ENCODE results near the gene SLC39A8. TPM values are rescaled to one million over a fixed set of nuclear protein-coding genes. Genes with fewer than 3 reads are reported as not detected.

Gene SLC39A8
- total and polyA plus RNA-seq, 9 of the 15 experiments (the other 6 are each of a cell fraction or from before 2014, with no cell fraction given) = 8.2 to 30.3 (median 25.0) TPM

DNA sequence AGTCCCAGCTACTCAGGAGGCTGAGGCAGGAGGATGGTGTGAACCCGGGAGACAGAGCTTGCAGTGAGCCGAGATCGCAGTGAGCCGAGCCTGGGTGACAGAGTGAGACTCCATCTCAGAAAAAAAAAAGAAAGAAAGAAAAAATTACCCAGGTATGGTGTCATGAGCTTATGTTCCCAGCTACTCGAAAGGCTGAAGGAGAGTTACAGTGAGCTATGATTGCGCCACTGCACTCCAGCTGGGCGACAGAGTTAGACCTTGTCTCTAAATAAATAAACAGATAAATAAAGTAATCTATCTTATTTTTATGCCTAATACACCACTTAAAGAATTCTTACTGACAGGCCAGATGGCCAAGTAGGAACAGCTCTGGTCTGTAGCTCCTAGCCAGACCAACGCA is 73.0 kb downstream of the SLC39A8 start:
- Histone ChIP-seq H3K4me2 (ENCODE audit: insufficient read depth, low read length) (no peak overlapping the region), H3K4me1 (replicated peaks in 1 of 2; ENCODE audit: control insufficient read depth in 2 of 2, insufficient read depth in 2 of 2, low read length in 2 of 2) (no peaks in the 10 kb centered on the region), H3K9ac (ENCODE audit: insufficient read depth in 1 of 2, low read depth in 2 of 2, low read length in 2 of 2) (no peak overlapping the region), H2AFZ (ENCODE audit: low read depth, low read length) (no peak overlapping the region), H4K20me1 (replicated peaks; ENCODE audit: control insufficient read depth, insufficient read depth, low read length) (no peaks in the 10 kb centered on the region), H3K27me3 (ENCODE audit: control insufficient read depth in 2 of 2, insufficient read depth in 2 of 2, low read length in 2 of 2) (no peaks in the 10 kb centered on the region), H3K9me1 (ENCODE audit: control insufficient read depth, insufficient read depth, low read length) (no peaks in the 10 kb centered on the region), H3K27ac (ENCODE audit: extremely low read depth, low read depth, low read length) (no peak overlapping the region), H3K79me2 (ENCODE audit: control insufficient read depth, insufficient read depth, low read length) (no peaks in the 10 kb centered on the region), H3K9me3 (replicated peaks; ENCODE audit: control insufficient read depth, insufficient read depth, low read depth, low read length) (no peaks in the 10 kb centered on the region), H3K36me3 (ENCODE audit: control insufficient read depth, insufficient read depth, low read length) (0 out of 3 replicates have a peak, but pooled peaks cover 3% of the 10 kb centered on the region), H3K4me3 (no peak overlapping the region)
- ChIA-PET POLR2A (interaction anchor here (0.6 to 0.7 kb wide), 2 partner anchors 21 to 201 kb away, joined by 3 to 4 read pairs; no protein-coding TSS in a partner anchor), CTCF (ENCODE audit: low intra/inter-chr PET ratio) (no interaction called here)
- no TSS peak for BruUV-seq (replicated peaks)
- FAIRE-seq = no peak
- no peak for DNase-seq (ENCODE audit: extremely low read depth in 1 of 4, low spot score in 3 of 4)
- in situ Hi-C loops (cut with MboI) = no loop called here
- no peak for ATAC-seq
- intact Hi-C loops (cut with micrococcal nuclease) = no loop called here
- 61% methylated on average over 8 of the region's 8 CpGs for WGBS (ENCODE audit: insufficient coverage, low coverage, missing lambda C conversion rate)
- no peak for TF ChIP-seq ELF1 (tag; IDR thresholded peaks at IDR 0.05)
- no peak for TF ChIP-seq BCL6 (CRISPR knock-in tag; IDR thresholded peaks at IDR 0.05)
- no peak for TF ChIP-seq ZFP91 (CRISPR knock-in tag; IDR thresholded peaks at IDR 0.05)
- TF ChIP-seq, protein P1, sequence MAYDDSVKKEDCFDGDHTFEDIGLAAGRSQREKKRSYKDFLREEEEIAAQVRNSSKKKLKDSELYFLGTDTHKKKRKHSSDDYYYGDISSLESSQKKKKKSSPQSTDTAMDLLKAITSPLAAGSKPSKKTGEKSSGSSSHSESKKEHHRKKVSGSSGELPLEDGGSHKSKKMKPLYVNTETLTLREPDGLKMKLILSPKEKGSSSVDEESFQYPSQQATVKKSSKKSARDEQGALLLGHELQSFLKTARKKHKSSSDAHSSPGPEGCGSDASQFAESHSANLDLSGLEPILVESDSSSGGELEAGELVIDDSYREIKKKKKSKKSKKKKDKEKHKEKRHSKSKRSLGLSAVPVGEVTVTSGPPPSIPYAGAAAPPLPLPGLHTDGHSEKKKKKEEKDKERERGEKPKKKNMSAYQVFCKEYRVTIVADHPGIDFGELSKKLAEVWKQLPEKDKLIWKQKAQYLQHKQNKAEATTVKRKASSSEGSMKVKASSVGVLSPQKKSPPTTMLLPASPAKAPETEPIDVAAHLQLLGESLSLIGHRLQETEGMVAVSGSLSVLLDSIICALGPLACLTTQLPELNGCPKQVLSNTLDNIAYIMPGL (CRISPR knock-in tag; IDR thresholded peaks at IDR 0.05) = no peak
- TF ChIP-seq ILF3 (IDR thresholded peaks at IDR 0.05; ENCODE audit: borderline replicate concordance) = no peak
- no peak for TF ChIP-seq SMAD3 (CRISPR knock-in tag; conservative IDR thresholded peaks at IDR 0.05)
- TF ChIP-seq, protein P2, sequence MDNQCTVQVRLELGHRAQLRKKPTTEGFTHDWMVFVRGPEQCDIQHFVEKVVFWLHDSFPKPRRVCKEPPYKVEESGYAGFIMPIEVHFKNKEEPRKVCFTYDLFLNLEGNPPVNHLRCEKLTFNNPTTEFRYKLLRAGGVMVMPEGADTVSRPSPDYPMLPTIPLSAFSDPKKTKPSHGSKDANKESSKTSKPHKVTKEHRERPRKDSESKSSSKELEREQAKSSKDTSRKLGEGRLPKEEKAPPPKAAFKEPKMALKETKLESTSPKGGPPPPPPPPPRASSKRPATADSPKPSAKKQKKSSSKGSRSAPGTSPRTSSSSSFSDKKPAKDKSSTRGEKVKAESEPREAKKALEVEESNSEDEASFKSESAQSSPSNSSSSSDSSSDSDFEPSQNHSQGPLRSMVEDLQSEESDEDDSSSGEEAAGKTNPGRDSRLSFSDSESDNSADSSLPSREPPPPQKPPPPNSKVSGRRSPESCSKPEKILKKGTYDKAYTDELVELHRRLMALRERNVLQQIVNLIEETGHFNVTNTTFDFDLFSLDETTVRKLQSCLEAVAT (IDR thresholded peaks at IDR 0.05) = no peak
- no peak for TF ChIP-seq SAP30 (IDR thresholded peaks at IDR 0.05; ENCODE audit: borderline replicate concordance, insufficient read depth, low read depth, low read length, poor library complexity, severe bottlenecking)
- no peak for TF ChIP-seq NR2F6 (CRISPR knock-in tag; IDR thresholded peaks at IDR 0.05)
- no peak for TF ChIP-seq POLR2AphosphoS2 (IDR thresholded peaks at IDR 0.05; ENCODE audit: low read length)
- TF ChIP-seq SAFB2 (IDR thresholded peaks at IDR 0.05; ENCODE audit: borderline replicate concordance, low read depth, low read length, severe bottlenecking) = no peak
- TF ChIP-seq, protein P3, sequence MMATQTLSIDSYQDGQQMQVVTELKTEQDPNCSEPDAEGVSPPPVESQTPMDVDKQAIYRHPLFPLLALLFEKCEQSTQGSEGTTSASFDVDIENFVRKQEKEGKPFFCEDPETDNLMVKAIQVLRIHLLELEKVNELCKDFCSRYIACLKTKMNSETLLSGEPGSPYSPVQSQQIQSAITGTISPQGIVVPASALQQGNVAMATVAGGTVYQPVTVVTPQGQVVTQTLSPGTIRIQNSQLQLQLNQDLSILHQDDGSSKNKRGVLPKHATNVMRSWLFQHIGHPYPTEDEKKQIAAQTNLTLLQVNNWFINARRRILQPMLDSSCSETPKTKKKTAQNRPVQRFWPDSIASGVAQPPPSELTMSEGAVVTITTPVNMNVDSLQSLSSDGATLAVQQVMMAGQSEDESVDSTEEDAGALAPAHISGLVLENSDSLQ (IDR thresholded peaks at IDR 0.05) = no peak
- no peak for TF ChIP-seq ZSCAN29 (IDR thresholded peaks at IDR 0.05)
- TF ChIP-seq, protein P4, sequence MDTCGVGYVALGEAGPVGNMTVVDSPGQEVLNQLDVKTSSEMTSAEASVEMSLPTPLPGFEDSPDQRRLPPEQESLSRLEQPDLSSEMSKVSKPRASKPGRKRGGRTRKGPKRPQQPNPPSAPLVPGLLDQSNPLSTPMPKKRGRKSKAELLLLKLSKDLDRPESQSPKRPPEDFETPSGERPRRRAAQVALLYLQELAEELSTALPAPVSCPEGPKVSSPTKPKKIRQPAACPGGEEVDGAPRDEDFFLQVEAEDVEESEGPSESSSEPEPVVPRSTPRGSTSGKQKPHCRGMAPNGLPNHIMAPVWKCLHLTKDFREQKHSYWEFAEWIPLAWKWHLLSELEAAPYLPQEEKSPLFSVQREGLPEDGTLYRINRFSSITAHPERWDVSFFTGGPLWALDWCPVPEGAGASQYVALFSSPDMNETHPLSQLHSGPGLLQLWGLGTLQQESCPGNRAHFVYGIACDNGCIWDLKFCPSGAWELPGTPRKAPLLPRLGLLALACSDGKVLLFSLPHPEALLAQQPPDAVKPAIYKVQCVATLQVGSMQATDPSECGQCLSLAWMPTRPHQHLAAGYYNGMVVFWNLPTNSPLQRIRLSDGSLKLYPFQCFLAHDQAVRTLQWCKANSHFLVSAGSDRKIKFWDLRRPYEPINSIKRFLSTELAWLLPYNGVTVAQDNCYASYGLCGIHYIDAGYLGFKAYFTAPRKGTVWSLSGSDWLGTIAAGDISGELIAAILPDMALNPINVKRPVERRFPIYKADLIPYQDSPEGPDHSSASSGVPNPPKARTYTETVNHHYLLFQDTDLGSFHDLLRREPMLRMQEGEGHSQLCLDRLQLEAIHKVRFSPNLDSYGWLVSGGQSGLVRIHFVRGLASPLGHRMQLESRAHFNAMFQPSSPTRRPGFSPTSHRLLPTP (IDR thresholded peaks at IDR 0.05; ENCODE audit: borderline replicate concordance, extremely low read depth, insufficient read length) = no peak
